K562 (cell line): ENCODE data around the gene CPA4.

Experiments used
- CHD1 ChIP-seq: fragments of 200-600 bp; sonication (generic); IDR thresholded peaks from one replicate; pipeline ENCODE4 v1.6.1; 2012; ENCODE audit warnings: mild to moderate bottlenecking, moderate library complexity, low read length, inconsistent platforms
- CHD2 ChIP-seq: IDR thresholded peaks from 2 replicates; pipeline ENCODE4 v1.6.1; 2011; ENCODE audit warnings: low read depth, low read length
- NBN ChIP-seq: fragments of 450-650 bp; IDR thresholded peaks from 2 replicates; pipeline ENCODE4 v1.6.1; 2016; ENCODE audit warnings: low read depth, mild to moderate bottlenecking
- NCOA4 ChIP-seq: fragments of 450-650 bp; IDR thresholded peaks from 2 replicates; pipeline ENCODE4 v1.6.1; 2018; ENCODE audit warnings: mild to moderate bottlenecking; ENCODE audit not compliant: partially characterized antibody
- NFYB ChIP-seq: IDR thresholded peaks from 2 replicates; pipeline ENCODE4 v1.6.1; 2011; ENCODE audit warnings: mild to moderate bottlenecking, moderate library complexity; ENCODE audit not compliant: insufficient read length; ENCODE audit errors: extremely low read depth
- RAD21 ChIP-seq, 2 experiments: fragments of 250-450 bp in 1 of 2; fragments of 450-650 bp in 1 of 2; sonication (Bioruptor Pico) in 1 of 2; formaldehyde crosslinking in 1 of 2; IDR thresholded peaks in 1 of 2; conservative IDR thresholded peaks in 1 of 2; 2 replicates each; pipeline versions ENCODE4 v1.4.0 to v1.8.0; 2020 to 2022; ENCODE audit warnings: mild to moderate bottlenecking in 2 of 2, moderate library complexity in 1 of 2
- RBM22 ChIP-seq: fragments of 200-400 bp; formaldehyde crosslinking; IDR thresholded peaks from 2 replicates; pipeline ENCODE4 v1.6.1; 2018; ENCODE audit warnings: low read length, low read depth; ENCODE audit not compliant: poor library complexity, severe bottlenecking
- SNRNP70 ChIP-seq: fragments of 200-400 bp; formaldehyde crosslinking; optimal IDR thresholded peaks from 2 replicates; pipeline ENCODE3; 2017; ENCODE audit warnings: low read depth, low read length
- ZNF121 ChIP-seq: sonication (generic); formaldehyde crosslinking; conservative IDR thresholded peaks from 2 replicates; pipeline ENCODE4 v1.8.0; 2022; ENCODE audit warnings: missing genetic modification reagents
- ZNF124 ChIP-seq: sonication (generic); formaldehyde crosslinking; IDR thresholded peaks from 2 replicates; pipeline ENCODE4 v1.8.1; 2022; ENCODE audit warnings: missing genetic modification reagents
- ZNF274 ChIP-seq: IDR thresholded peaks from 2 replicates; pipeline ENCODE4 v1.6.1; 2011; ENCODE audit warnings: low read depth, mild to moderate bottlenecking, low read length, moderate library complexity, borderline replicate concordance
- ZSCAN29 ChIP-seq: fragments of 450-650 bp; IDR thresholded peaks from 2 replicates; pipeline ENCODE4 v1.6.1; 2017
- TF ChIP-seq, protein P1 (sequence below), 3 experiments: IDR thresholded peaks in 2 of 3; conservative IDR thresholded peaks in 1 of 3; 2 replicates each; pipeline ENCODE4 v1.5.1; 2011 to 2012; ENCODE audit warnings: low read length in 3 of 3, mild to moderate bottlenecking in 3 of 3, control low read depth in 2 of 3, improper control_type of control experiment in 1 of 3, inconsistent platforms in 1 of 3, low read depth in 1 of 3, mixed read lengths in 1 of 3, moderate library complexity in 1 of 3; ENCODE audit not compliant: insufficient read depth in 2 of 3
- TF ChIP-seq, protein P2 (sequence below): fragments of 250-450 bp; sonication (Bioruptor Pico); IDR thresholded peaks from 2 replicates; pipeline ENCODE4 v1.4.0; 2020

GRCh38 chr7:130277763-130278643 is 15.0 kb upstream of the CPA4 start:
- TF ChIP-seq CHD1, result no peak
- peak; percentile 58 to 82 for TF ChIP-seq RAD21 (CRISPR knock-in tag; conservative IDR thresholded peaks at IDR 0.05 in 1 of 2, IDR thresholded peaks at IDR 0.05 in 1 of 2)
- TF ChIP-seq, protein P1, sequence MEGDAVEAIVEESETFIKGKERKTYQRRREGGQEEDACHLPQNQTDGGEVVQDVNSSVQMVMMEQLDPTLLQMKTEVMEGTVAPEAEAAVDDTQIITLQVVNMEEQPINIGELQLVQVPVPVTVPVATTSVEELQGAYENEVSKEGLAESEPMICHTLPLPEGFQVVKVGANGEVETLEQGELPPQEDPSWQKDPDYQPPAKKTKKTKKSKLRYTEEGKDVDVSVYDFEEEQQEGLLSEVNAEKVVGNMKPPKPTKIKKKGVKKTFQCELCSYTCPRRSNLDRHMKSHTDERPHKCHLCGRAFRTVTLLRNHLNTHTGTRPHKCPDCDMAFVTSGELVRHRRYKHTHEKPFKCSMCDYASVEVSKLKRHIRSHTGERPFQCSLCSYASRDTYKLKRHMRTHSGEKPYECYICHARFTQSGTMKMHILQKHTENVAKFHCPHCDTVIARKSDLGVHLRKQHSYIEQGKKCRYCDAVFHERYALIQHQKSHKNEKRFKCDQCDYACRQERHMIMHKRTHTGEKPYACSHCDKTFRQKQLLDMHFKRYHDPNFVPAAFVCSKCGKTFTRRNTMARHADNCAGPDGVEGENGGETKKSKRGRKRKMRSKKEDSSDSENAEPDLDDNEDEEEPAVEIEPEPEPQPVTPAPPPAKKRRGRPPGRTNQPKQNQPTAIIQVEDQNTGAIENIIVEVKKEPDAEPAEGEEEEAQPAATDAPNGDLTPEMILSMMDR (IDR thresholded peaks at IDR 0.05 in 2 of 3, conservative IDR thresholded peaks at IDR 0.05 in 1 of 3; ENCODE audit: insufficient read depth in 2 of 3, low read depth in 1 of 3, low read length in 3 of 3), result peak; percentile 64 to 84 (median 76)
- no peak for TF ChIP-seq ZNF121
- TF ChIP-seq, protein P2, sequence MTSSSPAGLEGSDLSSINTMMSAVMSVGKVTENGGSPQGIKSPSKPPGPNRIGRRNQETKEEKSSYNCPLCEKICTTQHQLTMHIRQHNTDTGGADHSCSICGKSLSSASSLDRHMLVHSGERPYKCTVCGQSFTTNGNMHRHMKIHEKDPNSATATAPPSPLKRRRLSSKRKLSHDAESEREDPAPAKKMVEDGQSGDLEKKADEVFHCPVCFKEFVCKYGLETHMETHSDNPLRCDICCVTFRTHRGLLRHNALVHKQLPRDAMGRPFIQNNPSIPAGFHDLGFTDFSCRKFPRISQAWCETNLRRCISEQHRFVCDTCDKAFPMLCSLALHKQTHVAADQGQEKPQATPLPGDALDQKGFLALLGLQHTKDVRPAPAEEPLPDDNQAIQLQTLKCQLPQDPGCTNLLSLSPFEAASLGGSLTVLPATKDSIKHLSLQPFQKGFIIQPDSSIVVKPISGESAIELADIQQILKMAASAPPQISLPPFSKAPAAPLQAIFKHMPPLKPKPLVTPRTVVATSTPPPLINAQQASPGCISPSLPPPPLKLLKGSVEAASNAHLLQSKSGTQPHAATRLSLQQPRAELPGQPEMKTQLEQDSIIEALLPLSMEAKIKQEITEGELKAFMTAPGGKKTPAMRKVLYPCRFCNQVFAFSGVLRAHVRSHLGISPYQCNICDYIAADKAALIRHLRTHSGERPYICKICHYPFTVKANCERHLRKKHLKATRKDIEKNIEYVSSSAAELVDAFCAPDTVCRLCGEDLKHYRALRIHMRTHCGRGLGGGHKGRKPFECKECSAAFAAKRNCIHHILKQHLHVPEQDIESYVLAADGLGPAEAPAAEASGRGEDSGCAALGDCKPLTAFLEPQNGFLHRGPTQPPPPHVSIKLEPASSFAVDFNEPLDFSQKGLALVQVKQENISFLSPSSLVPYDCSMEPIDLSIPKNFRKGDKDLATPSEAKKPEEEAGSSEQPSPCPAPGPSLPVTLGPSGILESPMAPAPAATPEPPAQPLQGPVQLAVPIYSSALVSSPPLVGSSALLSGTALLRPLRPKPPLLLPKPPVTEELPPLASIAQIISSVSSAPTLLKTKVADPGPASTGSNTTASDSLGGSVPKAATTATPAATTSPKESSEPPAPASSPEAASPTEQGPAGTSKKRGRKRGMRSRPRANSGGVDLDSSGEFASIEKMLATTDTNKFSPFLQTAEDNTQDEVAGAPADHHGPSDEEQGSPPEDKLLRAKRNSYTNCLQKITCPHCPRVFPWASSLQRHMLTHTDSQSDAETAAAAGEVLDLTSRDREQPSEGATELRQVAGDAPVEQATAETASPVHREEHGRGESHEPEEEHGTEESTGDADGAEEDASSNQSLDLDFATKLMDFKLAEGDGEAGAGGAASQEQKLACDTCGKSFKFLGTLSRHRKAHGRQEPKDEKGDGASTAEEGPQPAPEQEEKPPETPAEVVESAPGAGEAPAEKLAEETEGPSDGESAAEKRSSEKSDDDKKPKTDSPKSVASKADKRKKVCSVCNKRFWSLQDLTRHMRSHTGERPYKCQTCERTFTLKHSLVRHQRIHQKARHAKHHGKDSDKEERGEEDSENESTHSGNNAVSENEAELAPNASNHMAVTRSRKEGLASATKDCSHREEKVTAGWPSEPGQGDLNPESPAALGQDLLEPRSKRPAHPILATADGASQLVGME (CRISPR knock-in tag), result no peak
- no peak for TF ChIP-seq SNRNP70
- TF ChIP-seq RBM22, result no peak
- no peak for TF ChIP-seq NCOA4
- no peak for TF ChIP-seq ZSCAN29
- TF ChIP-seq ZNF274, result no peak
- TF ChIP-seq NFYB, result no peak
- TF ChIP-seq ZNF124 (CRISPR knock-in tag), result no peak
- TF ChIP-seq NBN, result no peak
- TF ChIP-seq CHD2, result no peak
